CD14-positive monocyte (primary cell): Measurements from ENCODE around the gene EPSTI1. TPM values are rescaled to one million over a fixed set of nuclear protein-coding genes. Genes with fewer than 3 reads are reported as not detected.

Experiments used
- DNase-seq, 3 donors: peaks; one replicate each; pipeline ENCODE4 v3.0.0-alpha.2; 2011 to 2022
- H2AFZ ChIP-seq: 2 replicates; pipeline ENCODE4 v1.6.0; 2012; ENCODE audit warnings: mild to moderate bottlenecking, low read depth, low read length, inconsistent platforms; ENCODE audit not compliant: insufficient read depth, poor library complexity, severe bottlenecking
- H3K27ac ChIP-seq, 2 donors: 1 replicate in 1 of 2; 2 replicates in 1 of 2; pipeline ENCODE4 v1.5.1; 2012 to 2013; ENCODE audit warnings: low read length in 2 of 2, control low read depth in 1 of 2, inconsistent platforms in 1 of 2, low read depth in 1 of 2, mild to moderate bottlenecking in 1 of 2
- H3K27me3 ChIP-seq, 2 donors: one replicate each; pipeline versions ENCODE4 v1.6.0 to v1.6.1; 2011 to 2013; ENCODE audit warnings: low read length in 2 of 2; ENCODE audit not compliant: control insufficient read depth in 2 of 2, insufficient read depth in 2 of 2
- H3K36me3 ChIP-seq, 2 donors: replicated peaks in 1 of 2; 1 replicate in 1 of 2; 2 replicates in 1 of 2; pipeline versions ENCODE4 v1.5.1 to v1.6.1; 2012 to 2013; ENCODE audit warnings: low read length in 2 of 2, control low read depth in 1 of 2, inconsistent platforms in 1 of 2, mild to moderate bottlenecking in 1 of 2; ENCODE audit not compliant: insufficient read depth in 2 of 2, control insufficient read depth in 1 of 2
- H3K4me1 ChIP-seq, 2 donors: 1 replicate in 1 of 2; 2 replicates in 1 of 2; pipeline versions ENCODE4 v1.5.1 to v1.6.1; 2012 to 2013; ENCODE audit warnings: low read length in 2 of 2, control low read depth in 1 of 2, inconsistent platforms in 1 of 2, mild to moderate bottlenecking in 1 of 2, moderate library complexity in 1 of 2; ENCODE audit not compliant: insufficient read depth in 2 of 2, control insufficient read depth in 1 of 2
- H3K4me2 ChIP-seq: replicated peaks from 2 replicates; pipeline ENCODE3; 2012; ENCODE audit warnings: low read length, moderate library complexity, mild to moderate bottlenecking; ENCODE audit not compliant: poor library complexity, severe bottlenecking; ENCODE audit errors: extremely low read depth
- H3K4me3 ChIP-seq, 3 experiments: fragments of 200-600 bp in 1 of 3; sonication (generic) in 1 of 3; replicated peaks in 1 of 3; 1 replicate in 2 of 3; 2 replicates in 1 of 3; pipeline ENCODE4 v1.5.1; 2011 to 2013; ENCODE audit warnings: low read length in 3 of 3, mild to moderate bottlenecking in 3 of 3, control low read depth in 2 of 3, low read depth in 2 of 3, inconsistent platforms in 1 of 3, moderate library complexity in 1 of 3
- H3K79me2 ChIP-seq: 2 replicates; pipeline ENCODE4 v1.6.0; 2012; ENCODE audit warnings: mild to moderate bottlenecking, control low read depth, inconsistent platforms, low read length, moderate library complexity; ENCODE audit not compliant: insufficient read depth
- H3K9ac ChIP-seq: 2 replicates; pipeline ENCODE4 v1.6.0; 2017; ENCODE audit warnings: low read length, mild to moderate bottlenecking; ENCODE audit not compliant: insufficient read depth, poor library complexity, severe bottlenecking
- H3K9me3 ChIP-seq, 2 donors: replicated peaks in 1 of 2; 1 replicate in 1 of 2; 2 replicates in 1 of 2; pipeline versions ENCODE4 v1.5.1 to v1.6.1; 2012 to 2013; ENCODE audit warnings: low read length in 2 of 2, control low read depth in 1 of 2; ENCODE audit not compliant: control insufficient read depth in 1 of 2, insufficient read depth in 1 of 2
- H4K20me1 ChIP-seq: 2 replicates; pipeline ENCODE4 v1.6.0; 2012; ENCODE audit warnings: mild to moderate bottlenecking, low read length, control low read depth, moderate library complexity; ENCODE audit not compliant: insufficient read depth
- H3K27ac Mint-ChIP-seq, 7 donors: one replicate each; pipeline ENCODE4 v1.8.0; 2020; ENCODE audit warnings: mild to moderate bottlenecking in 7 of 7, mixed read lengths in 7 of 7, moderate library complexity in 6 of 7, inconsistent platforms in 2 of 7
- H3K27me3 Mint-ChIP-seq, 3 donors: one replicate each; pipeline ENCODE4 v1.8.0; 2021 to 2022; ENCODE audit warnings: low read depth in 3 of 3, mild to moderate bottlenecking in 3 of 3, mixed read lengths in 3 of 3, moderate library complexity in 3 of 3, inconsistent platforms in 1 of 3
- H3K36me3 Mint-ChIP-seq, 2 donors: one replicate each; pipeline ENCODE4 v1.8.0; 2020; ENCODE audit warnings: mixed read lengths in 2 of 2, inconsistent platforms in 1 of 2, mild to moderate bottlenecking in 1 of 2
- H3K4me1 Mint-ChIP-seq: one replicate; pipeline ENCODE4 v1.8.0; 2020; ENCODE audit warnings: mild to moderate bottlenecking, mixed read lengths
- H3K4me3 Mint-ChIP-seq, 2 donors: one replicate each; pipeline ENCODE4 v1.8.0; 2020; ENCODE audit warnings: mild to moderate bottlenecking in 2 of 2, mixed read lengths in 2 of 2, moderate library complexity in 1 of 2
- H3K9me3 Mint-ChIP-seq, 7 donors: one replicate each; pipeline ENCODE4 v1.8.0; 2020 to 2022; ENCODE audit warnings: mixed read lengths in 7 of 7, mild to moderate bottlenecking in 6 of 7, moderate library complexity in 6 of 7, inconsistent platforms in 2 of 7
- WGBS: methylation state at CpG from one replicate; pipeline ENCODE4 v1.1.5; 2013; ENCODE audit warnings: missing lambda C conversion rate; ENCODE audit not compliant: insufficient coverage; 5-methylcytosine and 5-hydroxymethylcytosine counted together
- intact Hi-C, 2 donors: fragments of 100-400 bp; cut with micrococcal nuclease; formaldehyde crosslinking; loops; one replicate each; pipeline versions ENCODE4 v1.15.0 to v1.15.1; 2023
- polyA plus RNA-seq, 3 donors: library from polyadenylated mRNA; depleted of rRNA in 1 of 3; unstranded in 2 of 3; stranded (reverse) in 1 of 3; fragments of 300-500 nt in 2 of 3; fragments of >200 nt in 1 of 3; fragmentation: Illumina TruSeq in 2 of 3; gene quantifications; 1 replicate in 2 of 3; 2 replicates in 1 of 3; pipeline ENCODE4 v1.2.3, GENCODE V29; 2012 to 2021
- TF ChIP-seq, protein P1 (sequence below): fragments of 200-600 bp; IDR thresholded peaks from one replicate; pipeline ENCODE4 v1.8.0; 2022; ENCODE audit warnings: antibody characterized with exemption, mild to moderate bottlenecking

EPSTI1 gene
- polyA plus RNA-seq, 3 donors: 14.6 to 19.9 (median 16.4) TPM

DNA sequence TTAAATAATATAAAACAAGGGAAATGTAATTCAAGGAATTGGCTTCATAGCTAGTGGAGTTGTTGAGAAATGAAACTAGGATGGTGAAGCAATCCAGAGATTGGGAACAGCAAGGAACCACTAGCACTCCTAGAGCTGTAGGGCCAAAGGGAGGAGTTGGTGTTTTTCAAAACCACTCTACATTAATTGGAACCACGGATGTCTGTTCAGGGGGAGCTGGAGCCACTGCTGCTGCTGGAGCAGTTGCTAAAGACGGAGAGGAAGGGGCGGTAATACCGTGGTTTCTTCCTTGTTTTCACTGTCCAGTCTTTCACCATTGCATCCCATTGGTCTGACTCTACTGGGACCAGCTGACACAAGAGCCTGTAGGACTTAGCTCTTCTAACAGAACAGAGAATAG is 39.8 kb upstream of the EPSTI1 start:
- peak overlapping the region in 1 of 2 donors; percentile 60 for H3K4me3 Mint-ChIP-seq
- WGBS: 20% methylated on average over 1 of the region's 4 CpGs
- H3K27me3 ChIP-seq: no peaks in the 10 kb centered on the region
- no peak overlapping the region for H3K9ac ChIP-seq
- TF ChIP-seq, protein P1, sequence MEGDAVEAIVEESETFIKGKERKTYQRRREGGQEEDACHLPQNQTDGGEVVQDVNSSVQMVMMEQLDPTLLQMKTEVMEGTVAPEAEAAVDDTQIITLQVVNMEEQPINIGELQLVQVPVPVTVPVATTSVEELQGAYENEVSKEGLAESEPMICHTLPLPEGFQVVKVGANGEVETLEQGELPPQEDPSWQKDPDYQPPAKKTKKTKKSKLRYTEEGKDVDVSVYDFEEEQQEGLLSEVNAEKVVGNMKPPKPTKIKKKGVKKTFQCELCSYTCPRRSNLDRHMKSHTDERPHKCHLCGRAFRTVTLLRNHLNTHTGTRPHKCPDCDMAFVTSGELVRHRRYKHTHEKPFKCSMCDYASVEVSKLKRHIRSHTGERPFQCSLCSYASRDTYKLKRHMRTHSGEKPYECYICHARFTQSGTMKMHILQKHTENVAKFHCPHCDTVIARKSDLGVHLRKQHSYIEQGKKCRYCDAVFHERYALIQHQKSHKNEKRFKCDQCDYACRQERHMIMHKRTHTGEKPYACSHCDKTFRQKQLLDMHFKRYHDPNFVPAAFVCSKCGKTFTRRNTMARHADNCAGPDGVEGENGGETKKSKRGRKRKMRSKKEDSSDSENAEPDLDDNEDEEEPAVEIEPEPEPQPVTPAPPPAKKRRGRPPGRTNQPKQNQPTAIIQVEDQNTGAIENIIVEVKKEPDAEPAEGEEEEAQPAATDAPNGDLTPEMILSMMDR: no peak
- H3K27me3 Mint-ChIP-seq: no peaks in the 10 kb centered on the region
- no peak overlapping the region for H3K4me2 ChIP-seq
- H3K79me2 ChIP-seq: peaks cover 98% of the 10 kb centered on the region
- H3K4me3 ChIP-seq: no peak overlapping the region
- H3K9me3 ChIP-seq: no peaks in the 10 kb centered on the region
- no peak for DNase-seq
- peaks cover 25% of the 10 kb centered on the region for H3K4me1 Mint-ChIP-seq
- H3K27ac Mint-ChIP-seq: peak overlapping the region in 5 of 7 donors; percentile 38 to 57 (median 47)
- H2AFZ ChIP-seq: no peak overlapping the region
- peaks cover 25% of the 10 kb centered on the region for H4K20me1 ChIP-seq
- intact Hi-C loops: no loop called here
- H3K4me1 ChIP-seq: peaks cover 5 to 7% of the 10 kb centered on the region in 2 donors
- peak overlapping the region in 1 of 2 donors; percentile 15 for H3K27ac ChIP-seq
- peaks cover 10 to 45% of the 10 kb centered on the region in 2 donors for H3K36me3 ChIP-seq
- peaks cover 0 to 6% (median 5%) of the 10 kb centered on the region in 7 donors for H3K9me3 Mint-ChIP-seq
- H3K36me3 Mint-ChIP-seq: peaks cover 27 to 47% of the 10 kb centered on the region in 2 donors

DNA sequence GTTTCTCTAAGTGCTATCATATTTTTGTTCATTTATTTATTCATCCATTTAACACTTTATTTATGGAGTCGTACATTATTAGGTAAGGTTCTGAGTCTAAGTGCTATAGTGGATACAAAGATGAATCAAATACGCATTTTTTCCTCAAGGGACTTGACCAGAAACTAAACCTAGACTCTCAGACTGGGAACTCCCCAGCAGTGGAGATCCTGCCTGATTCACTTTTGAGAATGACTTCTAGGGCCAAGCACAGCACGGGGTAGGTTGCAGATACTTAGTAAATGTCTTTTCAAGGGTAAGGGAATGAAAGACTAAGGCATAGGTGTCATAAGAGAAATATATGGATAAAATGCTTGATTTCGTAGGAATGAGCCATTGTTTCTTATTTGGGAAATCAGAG is 38.5 kb upstream of the EPSTI1 start:
- TF ChIP-seq, protein P1: no peak
- Histone ChIP-seq H3K9ac (no peak overlapping the region), H3K36me3 (peaks cover 10 to 36% of the 10 kb centered on the region in 2 donors), H2AFZ (no peak overlapping the region), H3K4me2 (no peak overlapping the region), H3K27me3 (no peaks in the 10 kb centered on the region), H3K9me3 (no peaks in the 10 kb centered on the region), H3K79me2 (peaks cover 98% of the 10 kb centered on the region), H3K27ac (no peak overlapping the region), H3K4me1 (peaks cover 14 to 17% of the 10 kb centered on the region in 2 donors), H3K4me3 (no peak overlapping the region), H4K20me1 (peaks cover 15% of the 10 kb centered on the region)
- Mint-ChIP-seq H3K27ac (peak overlapping the region in 1 of 7 donors; percentile 14), H3K36me3 (peaks cover 25 to 38% of the 10 kb centered on the region in 2 donors), H3K4me1 (peaks cover 31% of the 10 kb centered on the region), H3K27me3 (no peaks in the 10 kb centered on the region), H3K9me3 (peaks cover 0 to 6% (median 5%) of the 10 kb centered on the region in 7 donors), H3K4me3 (no peak overlapping the region)
- intact Hi-C loops: no loop called here
- no peak for DNase-seq
- WGBS: 96% methylated on average over 2 of the region's 4 CpGs
